GM21723 (cell line): ENCODE measurements around the gene EPB41L5.
"Not testable (repeated sequence)": the region's sequence is repeated elsewhere in the genome, so short reads cannot be mapped to it uniquely, and the experiment has no call there.

Source experiments
- ATAC-seq: cut with Tn5 transposase; IDR thresholded peaks from one replicate; pipeline ENCODE4 v1.9.1; 2021; ENCODE audit warnings: mild to moderate bottlenecking, moderate library complexity; ENCODE audit not compliant: unreplicated experiment

Gene EPB41L5

DNA sequence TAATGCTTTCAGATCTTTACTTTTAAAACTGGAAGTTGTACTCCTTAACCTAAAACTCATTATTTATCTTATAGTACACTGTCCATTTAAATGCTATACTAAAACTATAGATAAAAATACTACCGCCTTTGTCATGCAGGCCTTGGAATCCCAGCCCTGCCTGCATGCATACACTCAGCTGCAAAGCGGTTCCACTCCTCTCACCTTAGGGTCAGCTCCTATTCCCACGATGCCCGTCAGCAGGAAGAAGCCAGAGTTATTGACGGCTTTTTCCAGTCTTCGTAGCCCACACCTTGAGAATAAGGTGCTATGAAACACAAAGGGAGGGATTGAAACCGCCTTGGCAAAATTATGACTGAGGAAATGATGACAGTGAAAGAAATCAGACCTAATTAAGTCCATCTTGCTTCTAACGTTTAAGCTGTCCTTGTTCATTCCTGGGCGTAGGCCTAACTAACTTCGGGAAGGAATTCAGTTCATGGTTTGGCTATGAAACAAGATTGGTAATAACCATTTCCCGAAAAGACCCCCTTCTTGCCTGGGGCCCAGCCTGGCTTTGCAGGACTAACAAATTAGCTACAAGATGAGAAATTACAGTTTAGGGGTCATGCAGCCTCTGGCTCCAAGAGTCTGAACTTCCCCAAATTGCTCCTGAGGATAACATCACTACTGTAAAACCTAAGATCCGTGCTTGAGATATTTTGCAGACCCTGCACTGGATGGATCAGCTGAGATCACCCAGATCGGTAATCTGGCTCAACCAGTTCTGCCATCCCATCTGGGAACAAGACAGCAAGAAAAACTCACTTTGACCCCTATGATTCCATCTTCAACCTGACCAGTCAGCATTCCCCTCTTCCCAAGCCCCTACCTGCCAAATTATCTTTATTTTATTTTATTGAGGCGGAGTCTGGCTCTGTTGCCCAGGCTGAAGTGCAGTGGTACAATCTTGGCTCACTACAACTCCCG is 17.1 kb downstream of the EPB41L5 start:
- ATAC-seq, result no peak

DNA sequence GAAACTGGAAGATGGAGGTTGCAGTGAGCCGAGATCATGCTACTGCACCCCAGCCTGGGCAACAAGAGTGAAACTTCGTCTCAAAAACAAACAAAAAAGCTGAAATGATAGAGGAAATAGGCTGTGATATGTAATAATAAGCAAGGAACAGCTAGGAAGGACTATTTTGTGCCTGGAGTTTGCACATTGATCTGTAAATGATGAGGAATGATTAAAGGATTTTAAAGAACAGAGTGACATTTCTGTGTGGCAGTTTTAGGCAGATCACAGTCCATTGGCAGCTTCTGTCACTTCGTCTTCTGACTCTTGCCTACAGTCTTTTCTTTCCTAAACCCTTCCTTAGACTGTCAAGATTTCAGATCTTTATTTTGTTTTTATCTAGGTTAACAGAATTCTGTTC is 19.4 kb downstream of the EPB41L5 start:
- no peak for ATAC-seq

DNA sequence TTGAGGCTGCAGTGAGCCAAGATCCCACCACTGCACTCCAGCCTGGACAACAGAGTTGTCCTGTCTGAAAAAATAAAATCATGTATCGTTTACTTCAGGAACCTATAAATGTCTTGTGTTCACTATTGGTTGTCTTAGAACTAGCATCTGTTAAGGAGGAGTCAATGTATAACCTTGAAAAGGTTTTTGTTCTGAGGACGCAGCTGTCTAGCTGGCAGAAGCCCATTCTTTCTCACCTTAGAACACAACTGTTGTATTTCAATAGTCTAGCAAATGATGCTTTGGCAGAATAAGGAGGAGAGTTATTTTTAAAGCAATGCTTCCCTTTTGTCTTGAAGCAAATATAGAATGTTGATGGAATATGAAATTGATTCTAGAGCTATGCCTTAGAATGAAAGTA is 21.1 kb downstream of the EPB41L5 start:
- no peak for ATAC-seq

DNA sequence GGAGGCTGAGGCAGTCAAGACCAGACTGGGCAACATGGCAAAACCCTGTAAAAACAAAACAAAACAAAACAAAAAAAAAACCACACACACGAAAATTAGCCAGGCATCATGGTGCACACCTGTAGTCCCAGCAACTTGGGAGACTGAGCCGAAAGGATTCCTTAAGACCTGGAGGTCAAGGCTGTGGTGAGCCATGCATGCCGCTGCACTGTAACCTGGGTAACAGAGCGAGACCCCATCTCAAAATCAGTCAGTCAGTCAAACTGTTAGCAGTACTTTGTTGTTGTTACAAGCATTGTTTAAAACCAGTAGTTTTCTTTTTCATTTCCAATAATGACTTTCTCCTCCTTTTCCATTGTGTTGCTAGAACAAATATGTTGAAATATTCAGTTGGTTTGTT is 21.7 kb downstream of the EPB41L5 start:
- no peak for ATAC-seq

DNA sequence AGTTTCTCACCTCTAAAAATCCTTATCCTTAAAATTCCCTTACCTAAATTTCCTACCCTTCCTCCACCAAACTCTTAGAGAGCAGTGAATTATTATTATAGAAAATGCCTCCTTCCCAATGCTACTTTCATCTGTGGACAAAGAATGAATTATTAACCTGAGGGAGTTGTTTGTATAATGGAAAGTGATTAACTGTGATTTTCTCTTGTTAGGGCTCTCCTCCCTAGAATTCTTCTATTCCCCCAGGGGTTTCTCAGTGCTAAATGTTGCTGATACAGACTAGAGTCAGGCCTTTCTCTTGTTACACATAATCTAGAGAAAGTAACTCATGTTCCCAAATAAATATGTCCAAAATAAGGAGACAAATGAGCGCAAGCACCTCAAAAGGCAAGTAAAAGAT is 23.3 kb downstream of the EPB41L5 start:
- no peak for ATAC-seq

DNA sequence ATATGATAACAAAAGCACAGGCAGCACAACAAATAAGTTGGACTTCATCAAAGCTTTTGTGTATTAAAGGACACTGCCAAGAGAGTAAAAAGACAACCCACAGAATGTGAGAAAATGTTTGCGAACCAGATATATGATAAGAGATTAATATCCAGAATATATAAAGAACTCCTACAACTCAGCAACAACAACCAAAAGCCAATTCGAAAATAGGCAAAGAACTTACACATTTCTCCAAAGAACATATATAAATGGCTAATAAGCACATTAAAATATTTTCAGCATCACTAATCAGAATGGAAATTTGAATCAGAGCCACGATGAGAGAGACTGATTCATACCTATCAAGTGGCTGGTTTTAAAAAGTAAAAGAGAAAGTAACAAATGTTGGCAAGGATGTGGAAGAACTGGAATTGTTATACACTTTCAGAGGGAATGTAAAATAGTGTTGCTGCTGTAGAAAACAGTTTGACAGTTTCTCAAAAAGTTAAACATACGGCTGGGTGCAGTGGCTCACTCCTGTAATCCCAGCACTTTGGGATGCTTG is 25.2 kb downstream of the EPB41L5 start:
- no peak for ATAC-seq

DNA sequence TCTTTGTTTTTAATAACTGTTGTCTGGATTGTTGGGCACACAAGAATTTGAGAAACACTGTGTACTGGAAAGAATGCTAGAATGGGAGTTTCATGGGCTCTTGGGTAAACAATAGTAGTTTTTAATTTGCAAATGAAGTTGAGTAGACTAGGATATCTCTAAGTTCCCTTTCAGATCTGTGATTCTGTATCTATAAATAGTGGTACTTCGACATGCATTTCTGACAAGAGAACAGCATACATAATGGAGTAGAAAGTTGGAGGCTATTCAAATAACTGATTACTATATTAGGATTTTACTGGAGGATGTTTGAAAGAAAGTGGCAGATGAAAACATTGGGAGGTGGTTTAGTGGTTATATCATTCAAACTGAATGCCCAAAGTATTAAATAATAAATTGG is 29.5 kb downstream of the EPB41L5 start:
- no peak for ATAC-seq

DNA sequence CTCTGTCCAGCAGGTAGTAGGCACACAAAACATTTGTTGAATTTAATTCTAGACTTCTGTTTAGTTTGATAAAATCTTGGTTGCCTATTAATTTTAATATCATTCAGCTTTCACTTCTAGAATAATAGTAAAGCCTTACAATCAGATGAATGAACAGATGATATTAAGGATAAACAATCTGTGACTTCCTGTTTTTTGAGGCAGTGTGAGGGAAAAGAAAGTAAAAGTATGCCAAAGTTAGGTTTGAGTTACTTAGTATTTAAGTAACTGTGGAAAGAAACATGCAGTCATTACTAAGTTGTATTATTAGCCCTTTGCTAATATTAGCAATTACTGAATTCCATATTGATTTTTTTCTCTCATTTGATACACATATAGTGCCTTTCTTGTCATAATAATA is 31.5 kb downstream of the EPB41L5 start:
- ATAC-seq, result no peak

DNA sequence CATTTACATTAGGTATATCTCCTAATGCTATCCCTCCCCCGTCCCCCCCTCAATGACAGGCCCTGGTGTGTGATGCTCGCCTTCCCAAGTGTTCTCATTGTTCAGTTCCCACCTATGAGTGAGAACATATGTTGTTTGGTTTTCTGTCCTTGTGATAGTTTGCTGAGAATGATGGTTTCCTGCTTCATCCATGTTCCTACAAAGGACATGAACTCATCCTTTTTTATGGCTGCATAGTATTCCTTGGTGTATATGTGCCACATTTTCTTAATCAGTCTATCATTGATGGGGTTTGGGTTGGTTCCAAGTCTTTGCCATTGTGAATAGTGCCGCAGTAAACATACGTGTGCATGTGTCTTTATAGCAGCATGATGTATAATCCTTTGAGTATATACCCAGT is 32.9 kb downstream of the EPB41L5 start:
- not testable (repeated sequence) for ATAC-seq

DNA sequence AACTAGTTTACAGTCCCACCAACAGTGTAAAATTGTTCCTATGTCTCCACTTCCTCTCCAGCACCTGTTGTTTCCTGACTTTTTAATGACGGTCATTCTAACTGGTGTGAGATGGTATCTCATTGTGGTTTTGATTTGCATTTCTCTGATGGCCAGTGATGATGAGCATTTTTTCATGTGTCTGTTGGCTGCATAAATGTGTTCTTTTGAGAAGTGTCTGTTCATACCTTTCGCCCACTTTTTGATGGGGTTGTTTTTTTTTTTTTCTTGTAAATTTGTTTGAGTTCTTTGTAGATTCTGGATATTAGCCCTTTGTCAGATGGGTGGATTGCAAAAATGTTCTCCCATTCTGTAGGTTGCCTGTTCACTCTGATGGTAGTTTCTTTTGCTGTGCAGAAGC is 33.4 kb downstream of the EPB41L5 start:
- not testable (repeated sequence) for ATAC-seq

DNA sequence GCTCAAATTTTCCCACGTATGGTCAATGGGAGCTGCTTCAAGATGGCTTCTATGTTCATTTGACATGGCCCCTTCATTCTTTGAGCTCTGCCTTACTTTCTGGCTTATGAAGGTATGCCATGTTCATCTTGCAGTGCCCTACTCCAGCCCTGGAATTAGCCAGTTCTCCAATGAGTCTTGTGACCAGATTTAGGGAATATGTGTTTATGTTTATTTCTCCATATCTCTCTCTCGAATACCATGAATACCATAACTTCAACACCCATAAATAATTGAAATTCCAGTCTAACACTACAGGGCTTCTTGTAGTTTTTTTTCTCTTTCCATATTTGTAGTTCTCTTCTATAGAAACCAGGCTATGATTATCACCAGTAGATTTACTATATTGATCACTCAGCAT is 39.7 kb downstream of the EPB41L5 start:
- ATAC-seq, result no peak

DNA sequence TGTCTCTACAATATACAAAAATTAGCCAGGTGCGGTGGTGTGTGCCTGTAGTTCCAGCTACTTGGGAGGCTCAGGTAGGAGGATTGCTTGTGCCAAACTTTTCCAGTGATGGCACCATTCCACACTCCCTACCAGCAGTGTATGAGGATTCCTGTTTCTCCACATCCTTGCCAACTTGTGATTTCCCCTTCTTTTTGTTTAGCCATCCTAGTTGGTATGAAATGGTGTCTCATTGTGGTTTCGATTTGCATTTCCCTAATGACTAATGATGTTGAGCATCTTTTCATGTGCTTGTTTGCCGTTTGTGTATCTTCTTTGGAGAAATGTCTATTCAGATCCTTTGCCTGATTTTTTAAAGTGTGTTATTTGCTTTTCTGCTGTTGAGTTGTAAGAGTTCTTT is 41.0 kb downstream of the EPB41L5 start:
- ATAC-seq, result no peak

DNA sequence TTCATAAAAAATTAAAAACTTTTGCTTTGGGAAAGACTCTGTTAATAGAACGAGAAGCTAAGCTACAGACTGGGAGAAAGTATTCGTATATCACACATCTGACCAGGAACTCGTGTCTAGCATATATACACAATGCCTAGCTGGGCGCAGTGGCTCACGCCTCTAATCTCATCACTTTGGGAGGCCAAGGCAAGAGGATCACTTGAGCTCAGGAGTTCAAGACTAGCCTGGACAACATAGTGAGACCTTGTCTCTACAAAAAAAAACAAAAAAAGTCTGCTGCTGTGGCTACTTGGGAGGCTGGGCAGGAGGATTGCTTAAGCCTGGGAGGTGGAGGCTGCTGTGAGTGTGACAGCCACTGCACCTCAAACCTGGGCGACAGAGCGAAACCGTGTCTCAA is 46.6 kb downstream of the EPB41L5 start:
- no peak for ATAC-seq

DNA sequence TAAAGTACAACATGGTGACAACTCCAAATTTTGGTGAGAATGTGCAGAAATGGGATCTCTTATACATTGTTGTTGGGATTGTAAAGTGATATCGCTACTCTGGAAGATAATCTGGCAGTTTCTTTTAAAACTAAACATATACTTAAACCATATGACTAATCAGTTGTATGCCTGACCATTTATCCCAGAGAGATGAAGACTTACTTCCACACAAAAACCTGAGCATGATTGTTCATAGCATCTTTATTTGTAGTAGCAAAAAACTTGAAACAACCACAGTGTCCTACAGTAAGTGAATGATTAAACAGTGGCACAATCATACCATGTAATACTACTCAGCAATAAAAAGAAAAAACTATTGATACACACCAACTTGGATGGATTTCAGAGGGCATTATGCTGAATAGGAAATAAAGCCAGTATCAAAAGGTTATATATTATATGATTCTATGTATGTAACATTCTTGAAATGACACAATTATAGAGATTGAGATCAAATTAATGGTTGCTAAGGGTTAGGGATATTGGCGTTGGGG is 47.3 kb downstream of the EPB41L5 start:
- ATAC-seq, result no peak

DNA sequence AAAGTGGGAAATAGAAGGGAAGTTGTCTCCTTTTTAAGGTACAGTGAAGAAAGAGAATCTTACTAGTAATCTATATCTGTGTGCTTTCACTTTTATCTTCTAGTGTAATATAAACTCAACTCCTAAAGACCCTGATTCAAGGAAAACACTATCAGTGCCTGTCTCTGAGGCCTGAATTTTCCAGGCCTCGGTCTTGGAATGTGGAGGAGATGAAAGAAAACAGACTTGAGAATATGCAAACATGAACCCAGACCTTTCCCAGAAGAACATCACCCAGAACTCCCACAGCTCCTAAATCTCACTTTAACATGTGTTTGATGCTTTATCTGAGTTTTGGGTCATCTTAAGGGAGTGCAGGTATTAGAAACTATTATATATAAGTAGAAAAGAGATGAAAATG is 51.8 kb downstream of the EPB41L5 start:
- no peak for ATAC-seq

DNA sequence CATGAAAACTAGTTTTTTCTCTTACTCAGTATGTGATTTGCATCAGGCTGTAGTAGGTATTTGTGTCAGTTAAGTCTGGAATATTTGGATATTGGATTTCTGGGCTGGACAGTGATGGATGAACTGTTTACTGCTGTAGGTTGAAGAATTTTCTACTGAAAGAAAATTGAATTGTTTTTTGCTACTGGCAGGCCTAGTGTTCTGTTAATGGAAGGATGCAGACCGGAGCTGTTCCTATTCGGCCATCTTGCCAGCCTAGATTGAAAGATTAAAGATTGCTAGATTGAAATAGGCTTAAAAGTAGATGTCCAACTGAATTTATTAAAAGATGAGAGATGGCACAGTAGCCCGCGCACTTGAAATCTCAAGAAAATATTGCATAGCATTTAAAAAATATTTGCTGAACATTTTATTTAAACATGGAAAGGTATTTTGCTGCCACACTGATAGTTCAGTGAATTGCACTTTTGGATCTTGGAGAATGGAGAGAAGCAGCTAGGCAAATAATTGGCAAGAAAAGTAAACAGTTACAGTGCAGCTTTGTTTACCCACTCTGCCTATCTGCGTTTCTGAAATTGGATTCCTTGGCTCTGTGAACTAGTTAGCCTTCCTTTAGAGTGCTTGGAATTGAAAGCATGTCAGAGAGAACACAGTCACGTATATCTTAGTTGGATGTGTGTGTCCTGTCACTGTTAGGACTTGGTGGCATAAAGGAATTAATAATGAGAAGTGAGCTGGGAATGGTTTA is 54.1 kb downstream of the EPB41L5 start:
- no peak for ATAC-seq

DNA sequence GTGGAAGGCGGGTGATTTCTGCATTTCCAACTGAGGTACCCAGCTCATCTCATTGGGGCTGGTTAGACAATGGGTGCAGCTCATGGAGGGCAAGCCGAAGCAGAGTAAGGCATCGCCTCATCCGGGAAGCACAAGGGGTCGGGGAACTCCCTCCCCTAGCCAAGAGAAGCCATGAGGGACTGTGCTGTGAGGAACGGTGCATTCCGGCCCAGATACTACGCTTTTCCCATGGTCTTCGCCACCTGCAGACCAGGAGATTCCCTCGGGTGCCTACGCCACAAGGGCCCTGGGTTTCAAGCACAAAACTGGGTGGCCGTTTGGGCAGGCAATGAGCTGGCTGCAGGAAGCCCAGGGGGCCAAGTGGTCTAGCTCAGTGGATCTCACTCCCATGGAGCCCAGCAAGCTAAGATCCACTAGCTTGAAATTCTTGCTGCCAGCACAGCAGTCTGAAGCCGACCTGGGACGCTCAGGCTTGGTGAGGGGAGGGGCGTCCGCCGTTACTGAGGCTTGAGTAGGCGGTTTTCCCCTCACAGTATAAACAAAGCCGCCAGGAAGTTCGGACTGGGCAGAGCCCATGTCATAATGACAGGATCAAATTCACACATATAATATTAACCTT is 55.3 kb downstream of the EPB41L5 start:
- ATAC-seq, result not testable (repeated sequence)

DNA sequence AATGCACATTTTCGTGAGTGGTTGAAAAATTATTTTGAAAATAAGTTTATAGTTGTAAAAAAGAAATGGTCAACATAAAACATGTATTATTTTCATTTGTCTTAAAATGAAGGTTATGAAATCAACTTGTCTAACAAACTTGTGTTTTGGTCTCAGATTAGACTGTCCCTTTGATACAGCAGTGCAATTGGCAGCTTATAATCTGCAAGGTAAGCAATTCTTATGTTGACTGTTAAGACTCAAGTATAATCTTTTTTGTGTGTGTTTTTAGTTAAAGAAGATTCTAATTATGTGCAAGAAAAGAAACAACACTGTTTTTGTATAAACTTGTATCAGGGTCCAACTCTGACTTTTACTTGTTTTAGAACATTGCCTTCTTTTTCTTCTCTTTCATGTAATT is 62.7 kb downstream of the EPB41L5 start:
- ATAC-seq, result no peak

DNA sequence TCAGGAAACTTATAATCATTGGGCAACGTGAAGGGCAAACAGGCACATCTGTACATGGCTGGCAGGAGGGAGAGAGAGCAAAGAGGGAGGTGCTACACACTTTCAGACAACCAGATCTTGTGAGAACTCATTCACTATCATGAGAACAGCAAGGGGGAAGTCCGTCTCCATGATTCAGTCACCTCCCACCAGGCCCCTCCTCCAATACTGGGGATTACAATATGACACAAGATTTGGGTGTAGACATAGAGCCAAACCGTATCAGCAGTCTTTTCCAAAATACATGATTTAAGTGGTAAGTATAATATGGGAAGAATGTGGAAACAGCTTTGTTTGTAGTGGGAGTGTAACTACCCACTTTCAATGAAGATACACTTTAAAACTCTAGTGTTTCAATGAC is 65.0 kb downstream of the EPB41L5 start:
- ATAC-seq, result no peak

DNA sequence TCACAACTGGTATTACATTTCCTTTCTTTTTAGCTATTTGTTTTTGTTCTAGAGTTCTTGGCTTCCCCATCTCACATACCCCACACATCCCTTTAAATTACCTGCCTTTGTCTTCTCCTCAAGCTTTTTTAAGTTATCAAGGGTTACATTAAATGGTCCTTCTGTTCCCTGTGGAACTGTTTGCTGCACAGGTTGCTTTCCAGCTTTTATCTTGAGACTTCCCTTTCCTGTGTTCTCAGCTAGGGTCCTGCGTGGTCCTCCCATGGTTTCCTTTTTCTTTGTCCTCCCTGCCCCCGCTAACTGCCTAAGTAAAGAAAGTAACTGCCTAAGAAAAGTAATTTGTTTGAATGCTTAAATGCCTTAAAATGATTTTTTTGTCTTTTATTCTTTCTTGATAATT is 66.8 kb downstream of the EPB41L5 start:
- no peak for ATAC-seq

DNA sequence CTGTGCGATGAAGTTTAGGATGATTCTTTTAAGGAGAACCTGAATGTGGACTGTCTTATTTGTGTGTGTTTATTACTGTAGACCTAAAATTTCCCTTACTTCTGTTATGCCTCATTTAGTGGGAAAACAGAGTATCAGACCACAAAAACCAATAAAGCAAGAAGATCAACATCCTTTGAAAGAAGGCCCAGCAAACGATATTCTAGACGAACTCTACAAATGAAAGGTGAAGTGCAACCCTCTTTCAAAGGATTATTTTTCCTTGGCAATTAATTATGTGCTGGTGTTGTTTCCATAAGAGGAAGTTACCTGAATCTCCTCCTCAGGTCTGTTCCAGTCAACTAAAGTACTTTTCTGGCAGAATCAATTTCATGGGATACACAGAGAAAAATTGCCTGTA is 78.6 kb downstream of the EPB41L5 start:
- ATAC-seq, result no peak
